ENCODE results near the gene GRIK1. TPM values are rescaled to one million over a fixed set of nuclear protein-coding genes. Genes with fewer than 3 reads are reported as not detected.

GRIK1 gene
- total RNA-seq, 2 donors from 2014 or later: 0.36 TPM; not detected in 1

DNA sequence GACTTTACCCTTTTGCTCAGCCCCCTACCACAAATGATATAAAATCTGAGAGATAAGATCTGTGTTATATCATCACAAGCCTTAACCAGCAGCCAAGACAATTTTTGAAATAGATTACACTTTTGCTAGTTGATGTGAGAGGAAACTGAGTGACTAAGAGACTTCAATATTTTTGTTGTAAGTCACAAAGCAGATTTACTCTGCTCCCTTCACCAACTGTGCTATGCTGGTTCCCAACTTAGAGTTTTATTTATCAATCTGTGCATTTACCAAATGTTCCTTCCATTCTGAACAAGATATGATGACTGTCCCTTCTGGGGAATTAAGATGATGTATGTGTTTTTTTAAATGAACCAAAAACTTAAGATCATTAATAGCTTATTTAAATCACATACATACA is 12.1 kb upstream of the GRIK1 start:
- Histone ChIP-seq H3K36me3 (no peaks in the 10 kb centered on the region), H3K27me3 (replicated peaks; ENCODE audit: insufficient read depth) (no peaks in the 10 kb centered on the region), H3K4me1 (replicated peaks) (no peaks in the 10 kb centered on the region), H3K9me3 (no peaks in the 10 kb centered on the region), H3K4me3 (no peak overlapping the region), H3K27ac (no peak overlapping the region)
- DNase-seq (ENCODE audit: low spot score): no peak
- intact Hi-C loops (cut with DNase I): no loop called here
- TF ChIP-seq, protein P1, sequence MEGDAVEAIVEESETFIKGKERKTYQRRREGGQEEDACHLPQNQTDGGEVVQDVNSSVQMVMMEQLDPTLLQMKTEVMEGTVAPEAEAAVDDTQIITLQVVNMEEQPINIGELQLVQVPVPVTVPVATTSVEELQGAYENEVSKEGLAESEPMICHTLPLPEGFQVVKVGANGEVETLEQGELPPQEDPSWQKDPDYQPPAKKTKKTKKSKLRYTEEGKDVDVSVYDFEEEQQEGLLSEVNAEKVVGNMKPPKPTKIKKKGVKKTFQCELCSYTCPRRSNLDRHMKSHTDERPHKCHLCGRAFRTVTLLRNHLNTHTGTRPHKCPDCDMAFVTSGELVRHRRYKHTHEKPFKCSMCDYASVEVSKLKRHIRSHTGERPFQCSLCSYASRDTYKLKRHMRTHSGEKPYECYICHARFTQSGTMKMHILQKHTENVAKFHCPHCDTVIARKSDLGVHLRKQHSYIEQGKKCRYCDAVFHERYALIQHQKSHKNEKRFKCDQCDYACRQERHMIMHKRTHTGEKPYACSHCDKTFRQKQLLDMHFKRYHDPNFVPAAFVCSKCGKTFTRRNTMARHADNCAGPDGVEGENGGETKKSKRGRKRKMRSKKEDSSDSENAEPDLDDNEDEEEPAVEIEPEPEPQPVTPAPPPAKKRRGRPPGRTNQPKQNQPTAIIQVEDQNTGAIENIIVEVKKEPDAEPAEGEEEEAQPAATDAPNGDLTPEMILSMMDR (IDR thresholded peaks at IDR 0.05): no peak
- no peak for TF ChIP-seq POLR2AphosphoS5 (IDR thresholded peaks at IDR 0.05)
- TF ChIP-seq POLR2A (IDR thresholded peaks at IDR 0.05): no peak

DNA sequence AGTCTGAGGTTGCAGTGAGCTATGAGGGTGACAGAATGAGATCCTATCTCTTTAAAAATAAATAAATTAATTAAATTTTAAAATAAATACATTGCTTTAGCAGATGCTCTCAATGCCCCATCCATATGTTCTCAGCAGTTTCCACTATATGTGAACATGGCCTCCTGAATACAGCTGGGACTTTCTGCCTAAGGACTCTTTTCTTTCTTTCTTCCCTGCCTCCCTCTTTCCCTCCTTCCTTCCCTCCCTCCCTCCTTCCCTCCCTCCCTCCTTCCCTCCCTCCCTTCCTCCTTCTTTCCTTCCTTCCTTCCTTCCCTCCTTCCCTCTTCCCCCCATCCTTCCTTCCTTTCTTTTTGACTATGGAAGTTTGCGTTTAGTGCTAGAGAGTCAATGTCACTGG is 10.2 kb upstream of the GRIK1 start:
- TF ChIP-seq POLR2AphosphoS5 (IDR thresholded peaks at IDR 0.05) (no peak), POLR2A (IDR thresholded peaks at IDR 0.05) (no peak)
- TF ChIP-seq, protein P1 (IDR thresholded peaks at IDR 0.05): no peak
- intact Hi-C loops (cut with DNase I): no loop called here
- H3K27ac ChIP-seq: no peak overlapping the region
- H3K36me3 ChIP-seq: no peaks in the 10 kb centered on the region
- H3K27me3 ChIP-seq (replicated peaks; ENCODE audit: insufficient read depth): no peaks in the 10 kb centered on the region
- no peaks in the 10 kb centered on the region for H3K4me1 ChIP-seq (replicated peaks)
- H3K4me3 ChIP-seq: no peak overlapping the region
- WGBS: 96% methylated on average over 1 of the region's 1 CpG
- DNase-seq (ENCODE audit: low spot score): no peak
- no peaks in the 10 kb centered on the region for H3K9me3 ChIP-seq

DNA sequence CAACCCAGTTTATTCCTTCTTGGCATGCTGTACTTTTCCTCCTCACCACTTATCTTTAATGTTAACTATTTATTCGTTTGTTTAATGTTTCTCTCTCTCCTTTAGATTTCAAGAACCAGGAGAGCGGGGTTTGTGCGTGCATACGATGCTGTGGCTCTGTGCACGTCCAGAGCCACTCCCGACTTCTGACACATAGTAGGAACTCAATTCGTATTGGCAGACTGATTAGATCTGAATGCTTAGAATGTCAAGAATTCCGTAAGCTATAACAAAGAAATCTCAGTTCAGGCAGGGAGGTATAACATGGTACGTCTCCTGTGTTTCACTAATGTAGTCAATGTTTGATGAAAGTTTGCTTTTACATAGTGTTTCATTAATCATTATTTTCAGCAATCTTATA is 7.3 kb upstream of the GRIK1 start:
- H3K4me3 ChIP-seq: no peak overlapping the region
- intact Hi-C loops (cut with DNase I): no loop called here
- no peaks in the 10 kb centered on the region for H3K9me3 ChIP-seq
- DNase-seq (ENCODE audit: low spot score): no peak
- H3K27ac ChIP-seq: no peak overlapping the region
- no peaks in the 10 kb centered on the region for H3K36me3 ChIP-seq
- no peak for TF ChIP-seq POLR2AphosphoS5 (IDR thresholded peaks at IDR 0.05)
- TF ChIP-seq, protein P1 (IDR thresholded peaks at IDR 0.05): no peak
- H3K27me3 ChIP-seq (replicated peaks; ENCODE audit: insufficient read depth): no peaks in the 10 kb centered on the region
- 69% methylated on average over 9 of the region's 9 CpGs for WGBS
- no peaks in the 10 kb centered on the region for H3K4me1 ChIP-seq (replicated peaks)

DNA sequence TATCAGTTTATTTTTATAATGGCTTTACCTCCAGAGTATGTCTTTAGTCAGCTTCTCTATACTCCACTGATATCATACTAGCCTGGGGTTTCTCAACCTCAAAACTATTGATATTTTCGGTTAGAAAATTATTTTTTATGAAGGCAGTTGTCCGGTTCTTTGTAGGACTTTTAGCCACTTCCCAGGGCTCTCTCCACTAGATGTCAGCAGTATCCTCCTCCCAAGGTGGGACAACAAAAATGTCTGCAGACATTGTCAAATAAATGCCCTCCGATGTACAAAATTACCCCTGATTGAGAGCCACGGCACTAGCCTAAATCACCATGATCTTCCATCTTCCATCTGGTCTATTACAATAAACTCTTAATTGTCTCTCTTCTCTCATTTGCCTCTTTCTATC is 4.1 kb upstream of the GRIK1 start:
- intact Hi-C loops (cut with DNase I): no loop called here
- H3K4me1 ChIP-seq (replicated peaks): no peaks in the 10 kb centered on the region
- WGBS: 63% methylated on average over 4 of the region's 4 CpGs
- no peaks in the 10 kb centered on the region for H3K36me3 ChIP-seq
- H3K27me3 ChIP-seq (replicated peaks; ENCODE audit: insufficient read depth): peaks cover 2% of the 10 kb centered on the region
- TF ChIP-seq POLR2A (IDR thresholded peaks at IDR 0.05) (no peak), POLR2AphosphoS5 (IDR thresholded peaks at IDR 0.05) (no peak)
- TF ChIP-seq, protein P1 (IDR thresholded peaks at IDR 0.05): no peak
- DNase-seq (ENCODE audit: low spot score): no peak
- no peaks in the 10 kb centered on the region for H3K9me3 ChIP-seq
- no peak overlapping the region for H3K4me3 ChIP-seq
- H3K27ac ChIP-seq: no peak overlapping the region

DNA sequence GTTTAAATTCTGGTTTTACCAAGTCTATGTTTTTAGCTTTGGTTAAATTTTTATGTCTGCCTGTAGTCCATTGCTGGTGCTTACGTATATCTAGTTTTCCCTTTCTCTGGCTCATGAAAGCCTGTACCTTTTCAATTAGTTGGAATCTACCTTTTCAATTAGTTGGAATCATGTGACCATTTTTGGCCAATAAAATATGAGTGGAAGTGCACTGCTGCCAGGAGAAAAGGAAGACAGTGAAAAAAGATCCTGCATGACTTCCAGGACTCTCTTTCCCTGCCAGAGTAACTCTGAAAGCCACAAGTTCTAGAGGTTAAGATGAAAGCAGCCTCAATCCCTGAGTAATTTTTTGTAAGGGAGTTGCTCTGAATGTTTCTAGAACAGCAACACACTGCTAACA is 2.2 kb upstream of the GRIK1 start:
- intact Hi-C loops (cut with DNase I): no loop called here
- H3K4me1 ChIP-seq (replicated peaks): no peaks in the 10 kb centered on the region
- peaks cover 9% of the 10 kb centered on the region for H3K27me3 ChIP-seq (replicated peaks; ENCODE audit: insufficient read depth)
- no peak overlapping the region for H3K4me3 ChIP-seq
- TF ChIP-seq, protein P1 (IDR thresholded peaks at IDR 0.05): no peak
- no peak for TF ChIP-seq POLR2A (IDR thresholded peaks at IDR 0.05)
- no peak for TF ChIP-seq POLR2AphosphoS5 (IDR thresholded peaks at IDR 0.05)
- 100% methylated on average over 1 of the region's 1 CpG for WGBS
- no peak for DNase-seq (ENCODE audit: low spot score)
- H3K9me3 ChIP-seq: no peaks in the 10 kb centered on the region
- no peaks in the 10 kb centered on the region for H3K36me3 ChIP-seq
- H3K27ac ChIP-seq: no peak overlapping the region

Measured in prostate gland (tissue), 2 donors.